Stimulated activated CD8-positive, alpha-beta memory T cell treated with anti-CD3 and anti-CD28 coated beads, Interleukin-7, amount 100 ng/mL, for 4 hours (primary cell): Measurements from ENCODE around the gene MRGPRG.

Experiments
- DNase-seq, 2 donors: peaks; one replicate each; pipeline ENCODE4 v3.0.0-alpha.2; 2020; ENCODE audit warnings: low read depth in 2 of 2

Gene MRGPRG

DNA sequence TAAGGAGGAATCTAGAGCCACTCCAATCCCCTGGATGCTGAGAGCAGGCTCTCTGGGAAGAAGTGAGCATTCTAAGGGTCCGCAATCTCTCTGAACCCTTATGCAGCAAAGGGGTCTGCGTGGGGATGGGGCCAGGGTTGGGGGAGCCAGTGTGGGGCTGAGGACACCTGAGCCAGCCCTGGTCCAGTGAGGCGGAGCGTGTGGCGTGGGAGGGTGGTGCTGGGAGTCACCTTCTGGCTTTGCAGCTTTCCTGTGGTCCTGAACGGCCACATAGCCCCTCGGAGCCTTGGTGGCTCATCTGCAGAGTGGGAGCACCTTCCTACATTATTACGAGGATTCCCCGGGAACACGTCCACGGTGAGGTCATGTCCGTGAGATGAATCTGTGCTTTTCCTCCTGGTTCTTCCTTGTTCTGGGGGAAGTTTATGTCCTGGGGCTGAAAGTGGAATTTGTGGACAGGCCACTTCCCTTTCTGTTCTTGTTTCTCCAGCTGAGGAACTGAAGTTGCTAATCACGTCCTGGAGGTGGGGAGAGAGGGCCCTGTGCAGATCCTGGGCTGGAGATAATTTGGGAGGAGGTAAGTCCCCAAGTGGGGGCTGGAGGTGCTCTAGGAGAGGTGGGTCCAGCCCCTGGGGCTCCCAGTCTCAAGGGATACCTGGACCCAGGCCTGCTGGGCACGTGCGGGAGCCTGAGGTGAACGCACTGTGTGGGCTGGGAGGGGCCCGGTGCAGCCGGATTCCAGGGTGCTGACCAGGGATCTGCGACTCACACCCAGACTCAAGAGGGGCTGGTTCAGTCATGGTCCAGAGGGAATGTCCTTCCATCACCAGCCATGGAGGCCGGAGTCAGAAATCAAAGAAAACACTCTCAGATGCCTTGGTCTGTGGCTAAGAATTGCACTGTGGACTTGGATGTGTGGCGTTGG is 7.5 kb upstream of the MRGPRG start:
- DNase-seq = no peak

DNA sequence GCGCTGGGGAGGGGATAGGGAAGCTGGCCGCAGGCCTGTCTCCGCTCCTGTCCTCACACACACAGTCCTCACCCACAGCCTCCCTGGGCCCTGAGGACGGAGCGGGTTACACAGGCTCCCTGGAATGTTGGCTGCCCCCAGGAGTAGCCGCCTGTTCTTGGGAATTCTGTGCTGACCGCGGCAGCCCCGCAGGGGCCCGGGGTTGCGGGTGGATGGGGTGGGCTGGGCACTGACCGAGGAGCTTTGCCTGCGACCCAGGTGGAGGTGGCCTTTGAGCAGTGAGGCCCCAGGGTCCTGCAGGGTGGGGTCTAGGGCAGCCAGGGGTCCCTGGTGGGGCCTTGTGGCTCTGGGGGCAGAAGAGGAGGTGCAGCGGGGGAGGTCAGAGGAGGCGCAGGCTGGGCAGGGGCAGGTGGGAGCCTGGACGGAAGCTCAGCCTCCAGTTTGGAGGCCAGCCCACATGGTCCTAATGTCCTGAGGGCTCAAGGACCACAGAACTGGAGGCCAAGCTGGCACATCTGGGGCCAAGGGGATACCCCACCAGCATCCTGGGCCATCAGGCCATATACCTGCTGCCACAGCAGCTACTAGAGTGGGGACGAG is 6.6 kb upstream of the MRGPRG start:
- no peak for DNase-seq

- no peak for DNase-seq
Measured at GRCh38 chr11:3224401-3225057, 5.9 kb upstream of the MRGPRG start.

- no peak for DNase-seq
Measured at GRCh38 chr11:3223932-3224381, 5.3 kb upstream of the MRGPRG start.

DNA sequence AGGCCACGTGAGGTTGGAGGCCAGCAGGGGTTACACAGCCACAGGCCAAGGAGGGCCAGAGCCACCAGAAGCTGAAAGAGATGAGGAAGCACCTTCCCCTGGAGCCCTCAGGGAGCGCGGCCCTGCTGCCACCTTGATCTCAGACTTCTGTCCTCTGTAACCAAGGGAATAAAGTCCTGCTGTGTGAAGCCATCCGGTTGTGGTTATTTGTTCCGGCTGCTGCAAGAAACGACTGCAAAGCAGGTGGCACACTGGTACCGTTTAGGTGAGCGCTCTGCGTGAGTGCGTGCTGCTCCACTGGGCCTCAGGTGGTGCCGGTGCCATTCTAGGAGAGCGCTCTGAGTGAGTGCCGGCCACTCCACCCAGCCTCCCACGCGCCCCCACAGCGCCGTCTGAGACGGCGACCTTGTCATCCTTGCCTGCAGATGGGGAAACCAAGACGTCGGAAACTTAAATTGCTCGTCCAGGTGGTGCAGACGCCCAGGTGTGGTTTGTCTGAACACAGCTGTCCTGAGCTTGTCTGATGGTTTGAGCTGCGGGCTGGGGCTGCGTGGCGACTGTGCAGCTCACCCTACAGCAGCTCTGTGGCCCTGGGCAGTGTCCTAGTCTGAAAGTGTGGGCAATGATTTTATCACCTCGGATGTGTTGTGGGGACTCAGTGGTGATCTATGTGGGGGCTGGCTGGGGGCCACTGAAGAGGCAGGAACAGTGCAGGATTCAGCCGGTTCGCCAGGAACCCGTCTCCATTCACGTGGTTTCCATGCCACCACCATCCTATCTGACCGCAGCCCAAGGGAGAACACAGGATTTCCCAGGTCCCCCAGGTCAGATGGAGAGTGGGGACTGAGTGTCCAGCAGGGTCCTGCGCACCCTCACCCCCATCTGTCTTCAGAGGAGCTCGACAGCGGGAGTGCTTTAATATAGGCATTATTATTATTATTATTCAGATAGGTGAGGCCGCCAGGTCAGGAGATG is 4.6 kb upstream of the MRGPRG start:
- DNase-seq = no peak

DNA sequence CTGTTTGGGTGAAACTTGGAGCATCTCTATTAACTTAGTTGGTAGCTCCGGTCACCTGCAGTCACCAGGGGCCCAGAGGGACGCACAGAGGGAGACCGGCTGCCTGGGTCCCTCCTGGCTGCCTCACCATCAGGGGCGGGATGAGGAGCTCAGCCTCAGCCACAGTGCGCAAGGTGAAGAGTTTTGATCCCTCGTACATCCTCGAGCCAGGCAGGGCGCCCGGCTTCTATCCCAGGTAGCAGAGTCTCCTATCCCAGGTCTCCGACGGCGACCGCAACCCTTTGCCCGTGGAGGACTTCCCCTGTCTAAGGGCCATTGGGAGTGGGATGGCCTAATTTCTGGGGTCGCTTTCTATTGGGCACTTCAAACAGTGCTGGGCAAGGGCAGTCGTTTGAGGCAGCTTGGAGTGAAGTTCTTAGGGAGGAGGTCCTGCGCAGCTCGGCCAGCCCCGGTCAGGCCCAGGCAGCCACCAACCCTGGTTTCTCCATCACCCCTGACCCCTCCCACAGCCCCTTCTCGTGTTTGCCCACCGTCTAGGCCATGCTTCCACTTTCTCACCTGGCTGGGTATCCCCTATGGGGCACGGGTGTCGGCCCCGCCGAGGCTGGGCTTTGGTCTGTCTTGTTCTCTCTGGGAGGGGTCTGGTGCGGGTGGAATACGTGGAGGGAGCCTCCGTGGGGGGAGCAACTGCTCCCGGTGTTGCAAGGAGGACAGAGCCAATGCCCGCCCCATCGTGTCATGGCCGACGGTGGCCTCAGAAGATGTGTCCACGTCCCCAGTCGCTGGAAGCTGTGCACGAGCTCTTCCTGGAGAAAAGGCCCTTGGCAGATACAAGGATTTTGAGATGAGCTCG is 3.6 kb upstream of the MRGPRG start:
- no peak for DNase-seq

GRCh38 chr11:3221408-3222002 is 2.9 kb upstream of the MRGPRG start:
- no peak for DNase-seq

DNA sequence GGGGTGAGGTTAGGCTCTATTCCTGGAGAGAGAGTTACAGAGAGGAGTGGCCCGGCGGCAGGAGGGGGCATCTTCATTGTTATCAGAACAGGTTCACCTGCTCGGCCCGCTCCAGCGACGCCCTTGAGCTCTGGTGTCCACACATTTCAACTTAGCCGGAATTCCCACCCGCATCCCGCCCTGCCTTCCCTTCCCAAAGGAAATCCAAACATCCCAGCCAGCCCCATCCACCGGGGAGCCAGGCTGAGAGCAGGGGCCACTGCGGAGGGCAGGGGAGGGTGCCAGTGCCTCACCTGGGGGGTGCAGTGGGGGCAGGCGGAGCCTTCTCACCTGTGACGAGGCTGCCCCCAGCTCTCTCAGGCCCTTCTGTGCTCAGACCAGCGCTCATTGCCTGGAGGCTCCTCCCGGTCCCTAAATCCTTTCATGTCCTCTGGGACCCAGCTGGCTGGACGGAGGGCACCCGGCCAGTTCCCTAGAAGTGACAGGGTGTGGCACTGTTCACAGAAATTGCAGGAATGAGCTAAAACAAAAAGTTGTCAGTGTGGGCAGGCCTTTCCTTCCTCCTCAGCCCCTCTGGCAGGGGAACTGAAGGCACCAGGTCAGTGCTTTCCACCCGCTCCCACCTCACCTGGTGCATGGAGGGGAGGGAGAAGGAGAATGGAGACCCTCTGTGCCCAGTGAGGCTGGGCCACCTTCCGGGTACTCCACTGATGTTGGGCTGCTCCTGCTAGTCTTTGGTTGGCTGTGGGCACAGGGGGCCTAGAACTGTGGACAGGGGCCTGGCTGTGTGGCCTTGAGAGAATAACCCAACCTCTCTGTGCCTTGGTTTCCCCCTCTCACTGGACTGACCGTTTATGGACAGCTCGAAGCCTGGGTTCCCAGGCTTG is 2.2 kb upstream of the MRGPRG start:
- DNase-seq = no peak

- no peak for DNase-seq
Measured at GRCh38 chr11:3220101-3220500, 1.5 kb upstream of the MRGPRG start.

DNA sequence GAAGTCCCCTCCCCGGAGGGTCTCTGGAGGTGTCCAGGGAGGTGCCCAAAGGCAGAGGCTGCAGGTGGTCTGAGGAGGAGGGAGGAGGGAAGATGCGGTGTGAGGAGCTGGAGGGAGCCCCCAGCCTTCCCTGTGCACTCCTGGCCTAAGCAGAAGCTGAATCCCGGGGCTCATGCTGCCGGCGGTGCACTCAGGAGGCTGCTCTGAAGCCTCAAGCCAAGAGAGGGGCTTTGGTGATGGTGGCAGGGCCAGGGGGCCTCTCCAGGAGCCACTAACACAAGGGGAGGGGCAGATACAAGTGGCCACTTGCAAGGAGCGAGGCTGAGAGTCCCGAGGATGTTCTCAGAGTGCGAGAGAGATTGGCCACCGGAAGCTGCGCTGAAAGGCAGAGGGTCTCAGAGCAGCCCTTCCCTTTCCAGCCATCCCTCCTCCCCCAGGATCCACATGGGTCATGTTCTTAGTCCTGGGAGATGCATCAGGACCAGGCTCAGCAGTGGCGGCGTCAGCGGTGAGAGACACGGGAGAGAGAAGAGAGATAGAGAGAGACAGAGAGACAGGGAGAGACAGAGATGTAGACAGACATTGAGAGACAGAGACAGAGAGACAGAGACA is 774 bp upstream of the MRGPRG start:
- no peak for DNase-seq

- DNase-seq = no peak
Measured at GRCh38 chr11:3217818-3218482, 663 bp downstream of the MRGPRG start.

GRCh38 chr11:3216027-3216525 is 2.5 kb downstream of the MRGPRG start:
- no peak for DNase-seq

DNA sequence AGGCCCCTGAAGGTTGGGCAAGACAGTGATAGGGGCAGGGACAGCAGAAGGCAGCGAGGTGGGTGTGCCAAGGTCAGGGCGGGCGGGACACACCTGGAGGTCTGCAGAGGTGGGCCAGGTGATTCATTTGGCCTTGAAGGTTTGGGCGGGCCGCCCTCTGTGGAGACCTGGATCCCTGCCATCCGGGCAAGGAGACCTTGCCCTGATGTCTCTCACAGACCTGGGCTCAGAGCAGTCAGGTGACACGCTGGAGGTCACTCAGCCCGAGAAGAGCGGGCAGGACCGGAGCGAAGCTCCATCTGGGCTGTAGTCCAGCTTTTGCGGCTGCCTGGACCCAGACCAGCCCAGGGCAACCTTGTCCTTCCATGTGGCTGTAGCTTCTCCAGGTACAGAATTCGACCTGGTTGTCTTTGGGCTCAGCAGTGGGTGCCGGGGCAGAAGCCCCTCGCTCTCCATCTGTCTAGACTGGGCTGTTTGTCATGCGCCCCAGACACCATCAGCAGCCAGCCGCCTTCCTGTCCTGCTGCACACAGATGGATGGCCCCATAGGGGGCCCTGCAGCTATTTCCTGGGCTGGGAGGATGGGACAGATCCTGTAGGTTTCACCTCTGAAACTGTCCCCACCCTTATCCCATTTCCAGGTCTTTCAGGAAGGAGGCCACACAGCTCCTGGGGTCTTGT is 3.1 kb downstream of the MRGPRG start:
- no peak for DNase-seq

DNA sequence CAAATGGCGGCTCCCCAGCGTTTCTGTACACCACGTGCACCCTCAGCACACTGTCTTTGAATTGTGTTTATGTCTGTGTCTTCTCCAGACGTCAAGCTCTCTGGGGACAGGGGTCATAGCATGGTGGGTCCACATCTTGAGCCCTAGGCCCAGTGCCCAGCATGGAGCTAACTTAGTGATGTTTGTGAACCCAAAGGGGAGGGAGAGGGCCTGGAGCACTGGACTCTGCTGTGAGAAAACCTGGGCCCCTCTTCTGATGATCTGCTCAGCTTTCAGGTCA is 4.3 kb downstream of the MRGPRG start:
- DNase-seq = no peak

GRCh38 chr11:3213659-3214419 is 4.8 kb downstream of the MRGPRG start:
- DNase-seq = no peak

GRCh38 chr11:3208272-3208671 is 10.3 kb downstream of the MRGPRG start:
- DNase-seq = no peak
